NB4 (cell line): Measurements from ENCODE around the gene CSNK1A1L.
A peak's percentile ranks its signal among the peaks of the same experiment; 100 is the strongest.

Source experiments
- DNase-seq: peaks from one replicate; pipeline ENCODE4 v3.0.0; 2010; ENCODE audit warnings: low read depth
- H3K4me3 ChIP-seq: one replicate; pipeline ENCODE4 v1.5.1; 2011; ENCODE audit warnings: mild to moderate bottlenecking, low read depth, low read length, moderate library complexity
- CTCF ChIP-seq: IDR thresholded peaks from one replicate; pipeline ENCODE4 v1.5.1; 2012; ENCODE audit warnings: low read depth, low read length
- MAX ChIP-seq: IDR thresholded peaks from 2 replicates; pipeline ENCODE4 v1.6.1; 2011; ENCODE audit warnings: low read depth, low read length
- MYC ChIP-seq: IDR thresholded peaks from 2 replicates; pipeline ENCODE4 v1.6.1; 2011; ENCODE audit warnings: low read depth, low read length
- POLR2A ChIP-seq: IDR thresholded peaks from 2 replicates; pipeline ENCODE4 v1.6.1; 2011; ENCODE audit warnings: mild to moderate bottlenecking; ENCODE audit not compliant: insufficient read length; ENCODE audit errors: extremely low read depth

The CSNK1A1L gene

GRCh38 chr13:37094840-37095239 is 10.6 kb downstream of the CSNK1A1L start:
- TF ChIP-seq POLR2A (no peak), MAX (no peak), MYC (no peak), CTCF (no peak)
- DNase-seq = peak; percentile 27
- no peak overlapping the region for H3K4me3 ChIP-seq

- no peak for DNase-seq
- TF ChIP-seq MAX (no peak), POLR2A (no peak), CTCF (no peak), MYC (no peak)
- H3K4me3 ChIP-seq = no peak overlapping the region
Observed at GRCh38 chr13:37094099-37094498, 11.4 kb downstream of the CSNK1A1L start.

- no peak for TF ChIP-seq MAX
- no peak for TF ChIP-seq POLR2A
- TF ChIP-seq CTCF = no peak
- no peak for TF ChIP-seq MYC
- no peak for DNase-seq
Observed at GRCh38 chr13:37091835-37092234, 13.6 kb downstream of the CSNK1A1L start.

GRCh38 chr13:37090912-37091311 is 14.6 kb downstream of the CSNK1A1L start:
- no peak overlapping the region for H3K4me3 ChIP-seq
- no peak for TF ChIP-seq MYC
- no peak for TF ChIP-seq POLR2A
- TF ChIP-seq MAX = no peak
- TF ChIP-seq CTCF = no peak
- DNase-seq = no peak

More at GRCh38 chr13:37091835-37092234, 13.6 kb downstream of the CSNK1A1L start:
- H3K4me3 ChIP-seq = no peak overlapping the region

- TF ChIP-seq MAX = no peak
- TF ChIP-seq CTCF = no peak
- TF ChIP-seq MYC = no peak
- TF ChIP-seq POLR2A = no peak
- DNase-seq = no peak
- no peak overlapping the region for H3K4me3 ChIP-seq
Observed at GRCh38 chr13:37089495-37089894, 16.0 kb downstream of the CSNK1A1L start.

- no peak for TF ChIP-seq MYC
- TF ChIP-seq CTCF = no peak
- TF ChIP-seq MAX = no peak
- no peak for TF ChIP-seq POLR2A
- peak; percentile 19 for DNase-seq
- no peak overlapping the region for H3K4me3 ChIP-seq
Observed at GRCh38 chr13:37087486-37087885, 18.0 kb downstream of the CSNK1A1L start.
